Peyer's patch (tissue), 4 donors: ENCODE results near the gene SLC25A29.

Source experiments
- POLR2A ChIP-seq, 2 donors: fragments of 450-650 bp; IDR thresholded peaks; one replicate each; pipeline ENCODE4 v1.5.1; 2017; ENCODE audit warnings: antibody characterized with exemption in 2 of 2, mild to moderate bottlenecking in 2 of 2, moderate library complexity in 2 of 2
- TF ChIP-seq, protein P1 (sequence below), 6 experiments: fragments of 450-650 bp in 4 of 6; fragments of 200-600 bp in 2 of 6; sonication (generic) in 1 of 6; IDR thresholded peaks; one replicate each; pipeline ENCODE4 v1.5.1; 2017 to 2019; ENCODE audit warnings: antibody characterized with exemption in 6 of 6, mild to moderate bottlenecking in 3 of 6, moderate library complexity in 1 of 6

DNA sequence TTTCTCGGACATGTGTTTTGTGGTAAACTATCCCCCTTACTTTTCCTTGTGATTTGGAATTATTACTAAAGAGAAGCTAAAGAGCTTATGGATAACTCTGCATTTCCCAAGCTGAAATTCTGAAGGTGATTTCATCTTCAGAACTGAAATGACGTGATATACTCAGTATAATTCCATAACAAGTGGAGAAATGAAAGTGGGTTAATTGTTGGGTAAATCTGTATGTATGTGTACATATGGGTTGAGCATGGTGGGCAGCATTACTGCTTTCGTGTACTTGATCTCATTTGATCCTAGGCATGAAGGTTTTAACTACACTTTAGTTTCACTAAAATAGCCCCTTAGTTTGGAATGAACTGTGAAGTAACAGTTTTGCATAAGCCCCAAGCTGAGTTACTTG lies 63.2 kb downstream of the SLC25A29 start:
- TF ChIP-seq, protein P1, sequence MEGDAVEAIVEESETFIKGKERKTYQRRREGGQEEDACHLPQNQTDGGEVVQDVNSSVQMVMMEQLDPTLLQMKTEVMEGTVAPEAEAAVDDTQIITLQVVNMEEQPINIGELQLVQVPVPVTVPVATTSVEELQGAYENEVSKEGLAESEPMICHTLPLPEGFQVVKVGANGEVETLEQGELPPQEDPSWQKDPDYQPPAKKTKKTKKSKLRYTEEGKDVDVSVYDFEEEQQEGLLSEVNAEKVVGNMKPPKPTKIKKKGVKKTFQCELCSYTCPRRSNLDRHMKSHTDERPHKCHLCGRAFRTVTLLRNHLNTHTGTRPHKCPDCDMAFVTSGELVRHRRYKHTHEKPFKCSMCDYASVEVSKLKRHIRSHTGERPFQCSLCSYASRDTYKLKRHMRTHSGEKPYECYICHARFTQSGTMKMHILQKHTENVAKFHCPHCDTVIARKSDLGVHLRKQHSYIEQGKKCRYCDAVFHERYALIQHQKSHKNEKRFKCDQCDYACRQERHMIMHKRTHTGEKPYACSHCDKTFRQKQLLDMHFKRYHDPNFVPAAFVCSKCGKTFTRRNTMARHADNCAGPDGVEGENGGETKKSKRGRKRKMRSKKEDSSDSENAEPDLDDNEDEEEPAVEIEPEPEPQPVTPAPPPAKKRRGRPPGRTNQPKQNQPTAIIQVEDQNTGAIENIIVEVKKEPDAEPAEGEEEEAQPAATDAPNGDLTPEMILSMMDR (IDR thresholded peaks at IDR 0.05), result no peak
- TF ChIP-seq POLR2A (IDR thresholded peaks at IDR 0.05), result no peak
